ENCODE measurements around the gene UQCC2.

UQCC2 gene

DNA sequence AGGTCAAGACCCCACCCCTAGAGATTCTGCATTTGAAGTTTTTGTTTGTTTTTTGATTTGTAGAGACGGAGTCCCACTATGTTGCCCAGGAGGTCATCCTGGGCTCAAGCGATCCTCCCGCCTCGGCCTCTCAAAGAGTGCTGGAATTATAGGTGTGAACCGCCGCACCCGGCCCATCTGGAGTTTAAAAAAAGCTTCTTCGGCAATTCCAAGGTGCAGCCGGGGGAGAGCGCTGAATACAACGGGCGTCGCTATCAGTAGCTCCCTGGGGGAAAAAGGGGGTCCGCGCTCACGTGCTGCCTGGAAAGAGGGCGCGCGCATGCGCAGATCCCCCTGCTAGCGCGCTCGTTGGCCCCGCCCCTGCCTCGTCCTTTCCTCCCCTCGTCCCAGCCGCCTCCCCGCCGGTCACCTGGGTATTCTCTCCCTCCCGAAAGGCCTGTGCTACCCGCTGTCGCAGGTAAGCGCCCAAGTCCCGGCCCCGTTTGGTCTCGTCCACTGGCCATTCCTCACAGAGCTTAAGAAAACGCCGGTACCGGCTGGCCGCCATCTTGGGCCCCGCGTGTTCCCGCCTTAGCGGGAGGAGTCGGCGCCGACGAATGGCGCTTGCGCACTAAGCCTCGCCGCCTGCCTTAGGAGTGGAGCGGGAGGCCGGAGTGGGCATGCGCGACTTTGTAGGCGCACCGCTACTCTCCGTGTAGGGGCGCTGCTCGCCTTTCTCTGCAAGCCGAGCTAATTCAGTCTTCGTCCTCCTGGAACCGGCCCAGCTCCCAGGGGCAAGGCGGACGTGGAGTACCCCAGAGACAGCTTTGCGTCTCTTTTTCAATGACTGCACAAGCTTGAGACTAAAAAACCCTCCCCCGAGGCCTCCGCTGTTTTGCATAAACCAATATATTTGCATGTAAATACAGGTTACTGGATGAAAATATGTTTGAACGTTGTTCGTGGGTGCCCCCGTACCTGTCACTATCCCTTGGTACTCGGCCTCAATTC lies at the start of gene UQCC2:
TSS of gene UQCC2 (minus strand) at position 561 of the 990 bp plus-strand sequence. CDS start at position 547, 14 bp downstream.
- no peak for FAIRE-seq

DNA sequence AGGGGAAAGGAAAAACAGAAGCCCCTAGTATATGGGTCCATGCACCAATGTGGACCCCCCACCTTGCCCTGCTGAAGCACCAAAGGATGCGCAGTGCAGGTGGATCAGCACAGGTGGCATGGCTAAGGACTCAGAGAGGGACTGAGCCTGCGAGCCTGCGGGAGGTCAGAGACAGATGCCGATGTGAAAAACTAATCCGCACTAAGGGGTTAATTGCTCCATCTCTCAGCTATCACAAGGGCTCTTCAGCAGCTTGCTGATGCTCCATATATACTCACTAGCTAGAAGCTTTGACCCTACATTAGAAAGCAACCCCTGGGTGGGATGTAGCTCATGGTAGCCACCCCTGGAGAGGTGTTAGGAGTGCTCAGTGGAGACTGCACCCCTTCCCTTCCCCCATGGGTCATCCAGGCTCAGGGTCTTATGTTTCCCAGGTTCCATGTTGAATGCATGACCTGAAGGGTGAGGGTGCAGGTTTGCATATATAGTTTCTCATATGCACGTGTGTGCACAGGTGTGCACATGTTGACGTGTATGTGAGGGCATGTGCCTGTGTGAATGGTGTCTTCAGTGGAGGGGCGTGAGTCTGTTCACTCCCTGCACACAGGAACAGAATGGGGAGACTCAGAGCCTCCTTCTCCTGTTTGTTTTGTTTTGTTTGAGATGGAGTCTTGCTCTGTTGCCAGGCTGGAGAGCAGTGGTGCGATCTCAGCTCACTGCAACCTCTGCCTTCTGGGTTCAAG lies 48.6 kb upstream of the UQCC2 start:
- no peak for FAIRE-seq

DNA sequence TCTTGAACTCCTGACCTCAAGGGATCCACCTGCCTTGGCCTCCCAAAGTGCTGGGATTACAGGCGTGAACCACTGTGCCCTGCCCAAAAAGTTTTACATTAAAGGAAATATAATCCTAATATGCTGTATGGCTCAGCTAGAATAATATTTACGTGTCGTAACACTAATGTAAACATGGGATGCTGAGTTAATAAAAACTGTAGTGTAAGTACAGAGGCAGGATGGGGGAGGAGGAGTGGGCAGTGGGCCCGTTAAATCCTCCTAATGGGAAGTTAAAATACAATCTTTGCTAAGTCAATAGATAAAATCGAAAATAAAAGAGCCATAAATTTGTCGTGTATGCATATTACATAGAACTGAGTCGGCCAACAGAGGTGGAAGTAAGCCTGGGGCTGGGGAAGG lies 47.3 kb upstream of the UQCC2 start:
- FAIRE-seq, result no peak

DNA sequence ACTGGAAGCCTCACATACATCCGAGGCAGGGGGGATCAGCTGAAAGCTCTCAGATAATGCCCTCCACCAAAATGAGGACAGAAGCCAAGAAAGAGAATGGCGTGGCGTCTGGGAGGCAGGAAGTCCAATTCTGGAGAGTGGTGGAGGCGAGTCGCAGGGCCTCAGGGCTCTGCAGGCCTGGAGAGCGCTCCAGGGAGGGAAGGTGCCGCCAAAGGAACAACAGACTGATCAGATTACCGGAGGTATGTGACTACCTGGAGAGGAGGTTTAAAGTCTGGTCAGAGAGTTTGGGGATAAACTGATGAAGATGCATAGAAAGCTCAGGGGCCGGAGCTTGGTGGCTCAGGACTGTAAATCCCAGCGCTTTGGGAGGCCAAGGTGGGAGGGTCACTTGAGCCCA lies 46.4 kb upstream of the UQCC2 start:
- FAIRE-seq, result no peak

DNA sequence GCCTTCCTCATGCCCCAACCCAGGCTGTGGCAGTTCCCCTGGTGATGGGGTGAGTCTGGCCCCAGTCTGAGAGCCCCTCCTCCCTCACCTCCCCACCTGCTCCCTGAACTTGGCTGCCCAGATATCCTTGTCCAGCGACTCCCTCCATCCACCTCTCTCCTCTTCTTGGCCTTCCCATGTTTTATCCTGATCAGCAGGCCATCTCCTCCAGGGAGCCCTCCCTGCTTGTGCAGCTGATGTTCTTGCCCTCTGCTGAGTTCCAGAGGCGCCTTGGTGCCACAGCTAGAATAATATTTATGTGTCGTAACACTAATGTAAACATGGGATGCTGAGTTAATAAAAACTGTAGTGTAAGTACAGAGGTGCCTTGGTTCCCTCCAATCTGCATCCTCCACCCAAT lies 45.6 kb upstream of the UQCC2 start:
- FAIRE-seq, result no peak

DNA sequence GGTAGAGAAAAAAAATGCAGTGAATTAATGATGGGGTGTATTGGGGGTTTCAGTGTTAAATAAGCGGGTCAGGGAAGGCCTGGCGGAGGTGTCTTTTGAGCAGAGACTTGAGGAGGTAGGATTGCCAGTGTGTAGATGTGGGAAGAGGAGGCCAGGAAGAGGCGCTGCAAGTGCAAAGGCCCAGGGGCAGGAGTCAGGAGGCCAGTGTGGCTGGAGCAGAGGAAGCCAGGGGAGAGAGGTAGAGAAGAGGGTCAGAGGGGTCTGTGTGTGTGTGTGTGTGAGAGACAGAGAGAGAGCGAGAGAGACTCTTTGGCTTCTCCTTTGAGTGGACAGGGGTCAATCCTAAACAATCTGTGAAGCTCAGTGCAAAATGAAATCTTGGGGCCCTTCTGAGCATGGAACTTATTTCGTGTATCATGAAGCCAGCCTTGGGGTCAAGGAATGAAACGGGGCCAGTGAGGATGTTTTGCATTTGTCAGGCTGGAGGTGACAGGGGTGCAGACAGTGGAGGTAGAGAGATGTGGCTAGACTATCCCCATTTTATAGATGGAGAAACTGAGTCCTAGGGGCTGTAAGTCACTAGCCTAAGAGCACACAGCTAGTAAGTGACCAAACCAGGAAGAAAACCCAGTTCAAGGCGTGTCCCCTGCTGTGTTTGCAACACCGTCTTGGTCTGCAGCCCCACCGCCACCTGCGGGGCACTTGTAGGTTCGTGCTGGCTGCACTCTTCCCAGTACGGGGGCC lies 44.9 kb upstream of the UQCC2 start:
- no peak for FAIRE-seq

DNA sequence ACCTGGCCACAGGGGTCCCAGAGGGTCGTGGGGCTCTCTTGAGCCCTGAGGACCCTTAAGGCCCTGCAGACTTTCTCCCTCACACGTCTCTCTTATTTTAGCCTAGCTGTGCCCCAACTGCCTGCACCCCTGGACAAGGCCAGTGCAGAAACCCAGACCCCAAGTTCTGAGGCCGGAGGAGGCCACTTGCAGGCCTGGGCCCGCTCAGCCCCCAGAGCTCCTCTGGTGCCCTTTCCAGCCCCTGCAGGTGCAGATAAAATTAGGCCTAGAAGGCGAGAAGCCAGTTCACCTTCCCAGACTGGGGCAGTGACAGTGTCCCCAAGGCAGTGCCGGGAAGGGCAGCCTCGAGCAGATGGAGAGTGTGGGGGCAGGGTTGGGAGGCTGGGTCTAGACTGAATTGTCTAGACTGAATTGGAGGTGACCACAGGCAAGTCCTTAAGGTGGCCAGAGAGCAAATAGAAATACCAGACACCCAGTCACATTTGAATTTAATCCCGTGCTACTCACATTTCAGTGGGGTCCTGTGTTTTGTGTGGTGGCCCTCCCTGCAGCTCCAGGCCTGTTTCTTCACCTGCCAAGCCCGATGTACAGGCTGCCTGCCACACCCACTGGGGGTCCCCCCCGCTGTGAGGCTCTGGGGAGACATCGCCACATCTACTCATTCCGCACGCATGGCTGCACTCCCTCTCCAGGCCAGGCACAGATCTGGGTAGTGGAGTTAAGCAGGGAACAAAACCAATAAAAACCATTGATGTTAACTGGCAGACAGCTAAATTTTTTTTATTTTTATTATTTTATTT lies 43.8 kb upstream of the UQCC2 start:
- no peak for FAIRE-seq

DNA sequence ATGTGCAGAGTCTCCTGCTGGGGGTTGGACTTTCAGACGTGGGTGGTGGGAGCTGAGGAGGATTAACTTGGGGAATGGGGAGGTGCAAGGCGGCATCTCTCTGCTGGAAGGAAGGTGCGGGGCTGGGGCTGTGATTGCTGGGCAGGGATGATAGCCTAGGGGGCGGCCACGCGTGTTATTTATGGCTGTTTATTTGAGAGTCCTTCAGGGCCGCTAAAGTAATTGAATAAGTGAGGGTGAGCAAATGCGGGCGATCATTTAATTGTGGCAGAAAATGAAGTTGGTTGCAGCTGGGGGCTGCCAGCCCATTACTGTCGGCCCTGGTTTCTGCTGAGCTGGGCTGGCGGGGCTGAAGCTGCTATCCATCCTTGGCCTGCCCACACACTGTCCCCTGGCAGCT lies 42.7 kb upstream of the UQCC2 start:
- no peak for FAIRE-seq

DNA sequence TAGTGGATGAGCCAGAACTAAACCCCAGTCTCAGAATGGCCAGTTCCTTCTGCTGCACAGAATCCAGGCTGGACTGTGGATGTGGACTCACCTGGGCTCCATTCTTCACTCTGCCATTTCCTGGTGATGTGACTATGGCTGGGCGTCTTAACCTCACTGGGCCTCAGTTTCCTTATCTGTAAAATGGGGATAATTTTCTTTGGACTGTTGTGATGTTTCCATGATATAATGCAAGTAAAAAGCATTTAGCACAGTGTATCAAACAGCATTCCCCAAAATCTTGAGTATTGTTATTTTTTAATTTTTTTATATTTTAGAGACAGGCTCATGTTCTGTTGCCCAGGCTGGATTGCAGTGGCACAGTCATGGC lies 41.1 kb upstream of the UQCC2 start:
- no peak for FAIRE-seq

DNA sequence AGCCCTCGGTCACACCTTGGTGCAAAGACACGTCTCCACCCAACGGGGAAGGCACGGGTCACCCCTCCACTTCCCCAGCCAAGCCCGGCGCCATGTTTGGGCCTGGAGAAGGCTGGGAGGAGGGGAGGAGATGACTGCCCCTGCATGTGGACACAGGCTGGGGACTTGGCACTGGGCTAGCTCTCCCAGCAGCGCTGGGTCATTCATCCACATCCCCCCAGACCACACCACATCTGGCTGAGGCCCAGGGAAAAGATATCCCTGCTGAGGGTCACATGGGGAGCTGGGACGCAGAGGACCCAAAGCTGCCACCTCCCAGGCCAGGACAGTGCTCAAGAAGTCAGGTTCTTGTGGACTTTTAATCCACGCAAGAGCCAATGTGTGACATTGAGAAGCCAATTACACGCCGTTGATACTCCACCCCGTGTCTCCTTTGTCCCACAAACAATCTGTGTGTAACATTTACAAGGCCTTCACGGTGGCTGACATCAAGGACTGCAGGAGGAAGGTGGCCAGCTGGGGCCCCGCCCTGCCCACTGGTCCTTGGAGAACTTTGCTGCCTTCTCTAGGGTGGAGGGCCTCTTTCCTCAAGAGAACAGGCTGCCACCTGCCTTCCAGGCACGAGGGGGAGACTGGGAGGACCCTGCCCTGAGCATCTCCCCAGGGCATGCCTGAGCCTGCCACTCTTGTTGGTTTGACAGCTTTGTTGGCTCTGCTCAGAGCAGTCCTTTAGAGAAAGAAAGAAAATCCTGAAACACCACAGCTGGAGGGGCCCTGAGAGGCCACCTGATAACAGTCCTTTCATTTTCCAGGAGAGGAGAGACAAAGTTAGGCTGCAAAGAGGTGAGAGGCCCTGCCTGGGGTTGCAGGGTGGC lies 40.5 kb upstream of the UQCC2 start:
- FAIRE-seq, result no peak

DNA sequence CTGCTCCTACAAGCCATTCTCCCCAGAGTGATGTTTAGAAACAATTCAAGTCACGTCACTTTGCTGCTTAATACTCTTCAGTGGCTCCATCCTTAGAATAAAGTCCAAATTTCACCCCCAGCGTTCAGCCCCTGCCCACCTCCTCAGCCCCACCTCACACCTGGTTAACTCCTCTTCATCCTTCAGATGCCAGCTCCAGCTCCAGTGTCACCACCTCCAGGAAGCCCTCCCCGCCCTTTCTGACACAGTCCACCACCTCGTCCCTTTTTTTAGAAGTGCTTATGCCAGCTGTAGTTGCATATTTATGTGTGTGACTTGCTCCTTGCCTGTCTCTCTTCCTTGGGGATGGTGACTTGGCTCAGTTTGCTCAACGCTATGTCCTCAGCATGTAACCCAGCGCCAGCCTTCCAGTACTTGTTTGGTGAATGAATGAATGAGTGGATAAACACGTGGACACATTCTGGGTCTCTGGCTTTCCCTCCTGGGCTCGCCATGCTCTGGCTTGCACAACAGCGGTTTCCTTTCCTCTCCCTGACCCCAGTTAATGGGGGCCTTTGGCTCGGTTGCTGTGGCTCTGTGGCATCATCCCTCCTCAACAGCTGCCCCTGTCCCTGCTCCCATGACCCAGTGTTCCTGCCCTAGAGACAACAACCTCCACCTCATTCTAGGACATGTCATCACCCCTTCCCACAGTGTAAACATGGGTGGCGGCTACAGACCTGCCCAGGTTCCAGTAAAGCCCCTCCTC lies 38.9 kb upstream of the UQCC2 start:
- no peak for FAIRE-seq

DNA sequence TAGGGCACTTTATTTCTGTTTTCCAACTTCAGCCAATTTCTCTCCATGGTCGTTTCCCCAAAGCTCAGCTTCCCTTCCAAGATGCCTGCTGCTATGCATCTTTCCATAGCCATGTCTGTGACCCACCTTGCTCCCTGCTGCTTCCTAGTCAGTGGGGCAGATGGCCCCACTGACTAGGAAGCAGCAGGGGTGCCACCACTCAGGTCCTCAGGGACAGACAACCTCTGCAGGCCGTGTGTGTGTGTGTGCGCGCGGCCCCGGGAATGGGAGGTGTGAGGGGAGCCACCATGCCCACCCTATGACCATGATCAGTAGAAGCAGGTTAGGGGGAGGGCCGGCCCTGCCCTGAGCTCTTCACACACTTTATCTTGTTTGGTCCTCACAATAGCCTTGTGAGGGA lies 37.9 kb upstream of the UQCC2 start:
- FAIRE-seq, result no peak

DNA sequence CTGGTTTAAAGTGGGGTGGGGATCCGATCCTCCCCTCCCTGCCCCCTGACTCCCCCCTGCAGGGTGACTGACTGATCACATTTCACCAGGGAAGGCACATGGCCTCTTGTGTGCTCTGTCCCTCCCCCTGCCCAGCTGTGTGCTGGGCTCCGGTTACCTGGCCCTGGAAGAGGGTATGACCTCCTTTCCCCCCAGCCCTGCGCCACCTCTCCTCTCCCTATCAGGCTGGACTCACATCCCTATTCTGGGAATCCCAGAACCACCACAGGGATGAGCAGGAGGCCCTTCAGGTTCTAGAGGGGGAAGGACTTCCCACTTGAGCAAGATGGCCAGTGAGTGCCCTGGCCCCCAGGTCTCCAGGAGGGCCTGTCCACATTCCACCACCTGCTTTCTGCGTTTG lies 37.3 kb upstream of the UQCC2 start:
- no peak for FAIRE-seq

DNA sequence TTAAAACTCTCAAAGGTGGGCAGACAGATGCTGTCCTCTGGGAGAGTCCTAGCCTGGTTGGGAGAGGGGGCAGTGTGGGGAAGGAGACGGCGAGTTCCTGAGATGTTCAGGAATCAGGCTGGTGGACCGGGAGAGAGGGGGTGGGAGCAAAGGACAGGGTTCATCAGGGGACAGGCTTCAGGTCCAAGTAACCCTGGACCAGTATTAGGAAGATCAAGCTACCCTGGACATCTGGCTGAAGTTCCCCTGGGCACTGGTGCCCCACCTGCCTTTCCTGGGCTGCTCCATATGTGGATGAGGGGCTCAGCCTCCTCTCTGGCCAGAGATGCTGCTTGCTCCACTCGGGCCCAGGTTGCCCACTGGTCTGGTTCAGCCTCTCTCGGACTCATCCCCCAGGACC lies 36.3 kb upstream of the UQCC2 start:
- FAIRE-seq, result no peak

DNA sequence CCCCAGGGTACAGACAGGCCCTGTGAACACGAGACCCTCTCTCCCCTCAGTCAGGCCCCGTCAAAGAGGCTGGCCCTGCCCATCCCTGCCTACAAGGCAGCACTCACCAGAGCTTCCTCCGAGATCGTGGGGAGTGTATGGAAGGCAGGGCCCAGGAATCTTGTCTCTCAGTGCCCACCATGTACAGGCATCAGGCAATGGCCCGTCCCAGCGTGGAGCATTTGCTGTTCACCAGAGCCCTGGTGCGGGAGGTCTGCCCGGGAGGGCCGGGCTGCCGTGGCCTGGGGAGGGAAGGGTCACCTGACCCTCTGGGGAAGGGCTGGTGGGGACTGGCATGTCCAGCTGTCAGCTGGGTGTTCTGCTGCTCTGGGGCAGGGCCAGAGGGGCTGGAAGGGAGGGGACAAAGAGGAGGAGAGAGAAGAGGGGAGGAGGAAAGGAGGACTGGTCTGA lies 35.2 kb upstream of the UQCC2 start, which contains the start of gene IP6K3:
TSS of gene IP6K3 (minus strand) at position 255 of the 450 bp plus-strand sequence. CDS start 11,429 bp downstream, outside the sequence.
- no peak for FAIRE-seq

DNA sequence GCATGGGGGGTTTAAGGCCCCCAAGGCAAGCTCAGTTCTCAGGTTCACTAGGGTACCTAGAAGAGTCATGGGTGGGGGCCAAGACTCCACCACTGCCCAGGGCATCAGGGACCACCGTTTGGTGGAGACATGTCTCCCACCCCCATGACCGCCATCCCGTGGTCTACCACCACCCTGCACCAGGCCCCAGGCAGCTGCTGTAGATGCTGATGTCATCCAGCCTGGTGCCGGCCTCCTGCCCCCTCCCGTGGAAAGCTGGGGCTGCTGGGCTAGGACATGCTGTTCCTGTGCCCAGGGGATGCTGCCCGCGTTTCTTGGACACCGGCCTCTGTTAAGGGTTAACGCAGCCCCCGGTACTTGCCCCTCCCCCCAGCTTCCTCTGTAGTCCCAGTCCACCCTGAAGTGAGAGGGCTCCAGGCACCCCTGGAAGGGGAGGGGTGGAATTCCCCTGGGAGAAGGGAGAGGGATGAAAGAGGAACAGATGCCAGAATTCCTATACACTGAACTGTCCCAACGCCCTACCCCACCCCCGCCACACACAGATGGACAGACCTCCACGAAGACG lies 34.6 kb upstream of the UQCC2 start:
- FAIRE-seq, result no peak

DNA sequence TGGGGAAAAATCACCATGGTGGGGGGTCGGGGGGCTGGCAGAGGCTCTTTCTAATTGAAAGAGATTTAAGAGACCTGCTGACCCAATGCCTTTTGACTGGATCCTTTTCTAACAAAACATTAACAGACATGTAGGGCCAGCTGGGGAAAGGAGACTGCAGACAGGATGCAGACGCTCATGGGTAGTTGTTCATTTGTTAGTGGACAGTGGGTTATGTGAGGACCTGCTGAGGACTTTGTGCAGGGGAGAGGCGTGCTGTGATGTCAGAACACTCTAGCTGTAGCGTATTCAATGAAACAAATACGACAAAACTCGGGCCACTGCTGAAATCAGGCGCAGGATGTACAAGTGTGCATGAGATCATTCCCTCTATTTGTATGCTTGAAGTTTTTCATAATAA lies 34.0 kb upstream of the UQCC2 start:
- no peak for FAIRE-seq

DNA sequence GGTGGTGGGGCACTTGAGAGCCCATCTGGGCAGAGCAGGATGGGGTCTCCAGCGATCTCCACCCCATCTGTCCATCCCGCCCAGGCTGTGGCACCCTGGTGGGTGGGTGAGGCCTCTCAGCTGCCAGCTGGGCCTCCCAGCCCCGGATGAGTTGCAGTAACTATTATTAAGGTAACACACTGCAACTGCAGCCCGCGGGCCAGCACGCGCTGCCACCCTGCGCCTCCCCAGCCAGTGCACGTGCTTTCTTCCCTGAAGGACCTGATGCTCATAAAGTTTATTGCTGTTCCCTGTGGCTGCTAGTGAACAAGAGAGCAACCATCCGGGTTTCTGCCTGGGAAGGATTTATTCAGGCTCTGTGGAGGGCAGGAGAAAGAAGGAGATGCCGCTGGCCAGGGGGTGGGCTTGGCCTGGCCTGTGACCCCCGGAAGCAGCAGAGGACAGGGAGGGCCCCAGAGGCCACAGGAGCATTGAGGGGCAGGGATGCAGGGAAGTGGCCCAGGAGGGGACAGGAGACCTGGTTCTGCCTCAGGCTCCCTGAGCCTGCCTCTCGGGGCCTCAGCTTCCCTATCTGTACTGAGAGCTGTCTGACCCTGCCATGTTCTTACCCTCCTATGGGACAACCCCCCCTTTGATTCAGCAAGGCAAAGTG lies 33.5 kb upstream of the UQCC2 start:
- no peak for FAIRE-seq

DNA sequence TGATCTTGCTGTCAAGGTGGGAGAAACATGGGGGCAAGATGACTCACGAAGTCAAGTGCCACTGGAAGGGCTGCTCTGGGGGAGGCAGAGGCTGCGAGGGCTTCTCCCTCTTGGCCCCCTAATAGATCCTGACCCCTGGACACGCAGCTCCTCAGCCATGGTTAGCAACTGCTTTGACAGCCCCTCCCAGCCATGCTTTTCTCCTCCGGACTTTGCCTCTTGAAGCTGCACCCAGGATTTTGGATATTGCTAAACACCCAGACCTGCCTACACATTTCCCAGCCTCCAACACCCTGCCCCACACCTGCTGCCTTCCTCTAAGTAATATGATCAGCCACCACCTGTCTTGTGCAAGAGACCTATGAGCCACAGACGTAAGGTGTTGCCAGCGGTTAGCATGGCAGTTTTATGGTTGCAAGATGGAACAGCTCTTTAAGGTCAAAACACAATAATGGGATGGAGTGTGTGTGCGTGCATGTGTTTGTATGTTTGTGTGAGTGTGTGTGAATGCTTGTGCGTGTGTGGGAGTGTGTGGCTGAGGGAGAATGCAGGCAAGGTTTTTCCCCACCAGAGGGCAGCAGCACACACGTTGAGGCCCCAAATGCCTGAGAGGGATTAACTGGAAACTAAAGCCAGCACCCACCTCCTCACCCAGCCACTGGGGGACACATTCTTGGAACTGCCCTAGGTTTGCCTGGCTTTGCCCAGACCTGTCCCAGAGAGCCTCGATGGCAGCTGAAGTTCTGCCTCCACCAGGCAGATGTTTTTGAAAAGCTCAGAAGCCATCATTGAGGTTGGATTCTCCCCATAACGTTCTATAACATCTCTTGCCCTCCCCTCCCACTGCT lies 32.7 kb upstream of the UQCC2 start:
- FAIRE-seq, result no peak
